Natural killer cell (primary cell): ENCODE data around the gene IGF2R. TPM values are rescaled to one million over a fixed set of nuclear protein-coding genes. Genes with fewer than 3 reads are reported as not detected.

Source experiments
- total RNA-seq, 4 donors: library from RNA; stranded (reverse); fragments of 120-200 nt in 1 of 4; gene quantifications; one replicate each; pipeline versions ENCODE4 v1.2.3 to v1.2.4, GENCODE V29; 2013 to 2022

Gene IGF2R
- total RNA-seq, 3 donors from 2014 or later (not counting 1 experiment from before 2014, with no cell fraction given): 208 to 282 (median 253) TPM

Other genes with a start within 250 kb of the IGF2R start
- gene WTAP, start 241.6 kb upstream of the IGF2R start, total RNA-seq: 100 to 1,000 TPM; 141 to 167 (median 164) TPM
- 10 to 100 TPM; 21.7 to 31.7 (median 26.5) TPM for gene ACAT2, start 207.0 kb upstream of the IGF2R start, total RNA-seq
- gene TCP1, start 179.5 kb upstream of the IGF2R start, total RNA-seq: 100 to 1,000 TPM; 192 to 230 (median 218) TPM
- gene MRPL18, start 178.6 kb upstream of the IGF2R start, total RNA-seq: 10 to 100 TPM; 22.3 to 29.6 (median 22.6) TPM
- under 1 TPM in 1 of 3 donors, not detected in 2; 0.19 TPM for gene PNLDC1, start 168.8 kb upstream of the IGF2R start, total RNA-seq
- not detected for gene MAS1, start 78.1 kb upstream of the IGF2R start, total RNA-seq
- 1 to 10 TPM; 1.4 to 4.5 (median 3.0) TPM for gene SLC22A1, start 152.7 kb downstream of the IGF2R start, total RNA-seq